SK-N-SH (cell line): Measurements from ENCODE around the gene GNA15. TPM values are rescaled to one million over a fixed set of nuclear protein-coding genes. Genes with fewer than 3 reads are reported as not detected.

Source experiments
- CTCF ChIA-PET: fragments of 300-600, 350-600 bp; formaldehyde crosslinking; extraction: SDS; loops from one replicate; lab custom pipeline; 2021; lab: Yijun Ruan, JAX
- POLR2A ChIA-PET: fragments of 350-600 bp; sonication (Branson Sonifier 250); formaldehyde crosslinking; extraction: SDS; loops from one replicate; lab custom pipeline; 2020; ENCODE audit warnings: antibody characterized with exemption, inconsistent platforms; lab: Yijun Ruan, JAX
- DNase-seq: peaks from one replicate; pipeline ENCODE4 v3.0.0; 2012
- H2AFZ ChIP-seq: fragments of 200-600 bp; sonication (generic); 2 replicates; pipeline ENCODE4 v1.8.1; 2016; ENCODE audit warnings: antibody characterized with exemption, mild to moderate bottlenecking, low read depth
- H3F3A ChIP-seq: fragments of 200-600 bp; sonication (generic); replicated peaks from 2 replicates; pipeline ENCODE3; 2016; ENCODE audit warnings: antibody characterized with exemption, mild to moderate bottlenecking; ENCODE audit not compliant: insufficient read depth
- H3K27ac ChIP-seq, 2 experiments: fragments of 200-500 bp in 1 of 2; fragments of 200-600 bp in 1 of 2; sonication (Bioruptor generic) in 1 of 2; sonication (generic), shearing (Covaris generic) in 1 of 2; 2 replicates each; pipeline versions ENCODE4 v1.5.1 to v1.6.1; 2014 to 2016; ENCODE audit warnings: low read depth in 2 of 2, inconsistent platforms in 1 of 2, low read length in 1 of 2, mild to moderate bottlenecking in 1 of 2, mixed read lengths in 1 of 2
- H3K27me3 ChIP-seq: fragments of 200-600 bp; sonication (generic), shearing (Covaris generic); 2 replicates; pipeline ENCODE4 v1.6.1; 2016; ENCODE audit warnings: mixed run types; ENCODE audit not compliant: insufficient read depth
- H3K36me3 ChIP-seq, 2 experiments: fragments of 200-500 bp in 1 of 2; fragments of 200-600 bp in 1 of 2; sonication (Bioruptor generic) in 1 of 2; sonication (generic) in 1 of 2; replicated peaks in 1 of 2; 2 replicates each; pipeline versions ENCODE3 to v1.5.1; 2014 to 2016; ENCODE audit warnings: low read length in 1 of 2, mild to moderate bottlenecking in 1 of 2; ENCODE audit not compliant: insufficient read depth in 2 of 2, control insufficient read depth in 1 of 2
- H3K4me1 ChIP-seq, 2 experiments: fragments of 200-500 bp in 1 of 2; fragments of 200-600 bp in 1 of 2; sonication (Bioruptor generic) in 1 of 2; sonication (generic), shearing (Covaris generic) in 1 of 2; 2 replicates each; pipeline versions ENCODE4 v1.5.1 to v1.6.1; 2014 to 2016; ENCODE audit warnings: low read depth in 1 of 2, low read length in 1 of 2, mixed run types in 1 of 2; ENCODE audit not compliant: insufficient read depth in 2 of 2, control insufficient read depth in 1 of 2
- H3K4me2 ChIP-seq: fragments of 200-600 bp; sonication (generic), shearing (Covaris generic); 2 replicates; pipeline ENCODE4 v1.6.1; 2017; ENCODE audit warnings: mixed run types
- H3K4me3 ChIP-seq, 2 experiments: fragments of 200-500 bp in 1 of 2; fragments of 200-600 bp in 1 of 2; sonication (Bioruptor generic) in 1 of 2; sonication (generic), shearing (Covaris generic) in 1 of 2; 2 replicates each; pipeline versions ENCODE4 v1.5.1 to v1.8.1; 2014 to 2016; ENCODE audit warnings: low read depth in 2 of 2, inconsistent platforms in 1 of 2, low read length in 1 of 2, mild to moderate bottlenecking in 1 of 2, mixed read lengths in 1 of 2, moderate library complexity in 1 of 2
- H3K79me2 ChIP-seq: fragments of 200-600 bp; sonication (generic); 2 replicates; pipeline ENCODE4 v1.8.1; 2017; ENCODE audit warnings: mild to moderate bottlenecking; ENCODE audit not compliant: insufficient read depth
- H3K9ac ChIP-seq: fragments of 200-600 bp; sonication (generic); 2 replicates; pipeline ENCODE4 v1.6.1; 2017; ENCODE audit warnings: mixed run types
- H3K9me2 ChIP-seq: fragments of 200-600 bp; sonication (generic); 2 replicates; pipeline ENCODE4 v1.6.1; 2017; ENCODE audit warnings: mixed run types
- H3K9me3 ChIP-seq: fragments of 200-600 bp; sonication (generic); 2 replicates; pipeline ENCODE4 v1.6.1; 2017; ENCODE audit warnings: mixed run types, mild to moderate bottlenecking, moderate library complexity
- H4K20me1 ChIP-seq: fragments of 200-600 bp; sonication (generic); 2 replicates; pipeline ENCODE4 v1.6.1; 2017; ENCODE audit warnings: mild to moderate bottlenecking, mixed run types; ENCODE audit not compliant: insufficient read depth
- CTCF ChIP-seq: fragments of 200-600 bp; sonication (generic); IDR thresholded peaks from 2 replicates; pipeline ENCODE4 v1.6.1; 2017; ENCODE audit warnings: antibody characterized with exemption, mild to moderate bottlenecking, moderate library complexity
- ELF1 ChIP-seq: IDR thresholded peaks from 2 replicates; pipeline ENCODE4 v1.4.0; 2012
- EP300 ChIP-seq, 2 experiments: IDR thresholded peaks; 2 replicates each; pipeline versions ENCODE4 v1.4.0 to v1.6.1; 2012; ENCODE audit warnings: borderline replicate concordance in 1 of 2, low read depth in 1 of 2, low read length in 1 of 2
- EZH2phosphoT487 ChIP-seq: fragments of 200-600 bp; sonication (generic); IDR thresholded peaks from 2 replicates; pipeline ENCODE4 v1.6.1; 2017; ENCODE audit warnings: low read depth, mixed run types, mild to moderate bottlenecking, antibody characterized with exemption, moderate library complexity, borderline replicate concordance
- FOSL2 ChIP-seq: IDR thresholded peaks from 2 replicates; pipeline ENCODE4 v1.4.0; 2012; ENCODE audit warnings: low read depth, mild to moderate bottlenecking, moderate library complexity, borderline replicate concordance
- FOXJ3 ChIP-seq: sonication (generic); formaldehyde crosslinking; IDR thresholded peaks from 2 replicates; pipeline ENCODE4 v1.5.1; 2020; ENCODE audit warnings: mild to moderate bottlenecking, missing genetic modification reagents
- FOXM1 ChIP-seq: IDR thresholded peaks from 2 replicates; pipeline ENCODE4 v1.4.0; 2012; ENCODE audit warnings: low read depth, mild to moderate bottlenecking
- GATA2 ChIP-seq: sonication (generic); formaldehyde crosslinking; IDR thresholded peaks from 2 replicates; pipeline ENCODE4 v1.5.0; 2020; ENCODE audit warnings: mild to moderate bottlenecking, missing genetic modification reagents
- JUND ChIP-seq: IDR thresholded peaks from 2 replicates; pipeline ENCODE4 v1.4.0; 2012
- MXI1 ChIP-seq: IDR thresholded peaks from 2 replicates; pipeline ENCODE4 v1.6.1; 2012; ENCODE audit warnings: mild to moderate bottlenecking, low read depth, low read length, improper control_type of control experiment
- NRF1 ChIP-seq: IDR thresholded peaks from 2 replicates; pipeline ENCODE4 v1.6.1; 2012; ENCODE audit warnings: low read depth, mild to moderate bottlenecking, low read length
- POLR2AphosphoS5 ChIP-seq: IDR thresholded peaks from 2 replicates; pipeline ENCODE4 v1.6.1; 2012; ENCODE audit warnings: low read depth, low read length
- RCOR1 ChIP-seq: fragments of 150-350 bp; IDR thresholded peaks from 2 replicates; pipeline ENCODE4 v1.6.1; 2017; ENCODE audit warnings: antibody characterized with exemption, low read length
- RFX5 ChIP-seq: IDR thresholded peaks from 2 replicates; pipeline ENCODE4 v1.6.1; 2012; ENCODE audit warnings: mild to moderate bottlenecking, improper control_type of control experiment, low read length
- RXRA ChIP-seq: IDR thresholded peaks from 2 replicates; pipeline ENCODE4 v1.4.0; 2012; ENCODE audit warnings: low read depth, mild to moderate bottlenecking, borderline replicate concordance
- TCF12 ChIP-seq: IDR thresholded peaks from 2 replicates; pipeline ENCODE4 v1.4.0; 2012
- USF2 ChIP-seq: fragments of 150-350 bp; IDR thresholded peaks from 2 replicates; pipeline ENCODE4 v1.6.1; 2017; ENCODE audit warnings: antibody characterized with exemption, low read length, low read depth, borderline replicate concordance
- WGBS: methylation state at CpG from one replicate; pipeline ENCODE4 v1.1.6; 2017; ENCODE audit warnings: low lambda C conversion rate; 5-methylcytosine and 5-hydroxymethylcytosine counted together
- polyA plus RNA-seq, 3 experiments: library from polyadenylated mRNA; depleted of rRNA; stranded (reverse); fragments of >200 nt; gene quantifications; 2 replicates each; pipeline ENCODE4 v1.2.3, GENCODE V29; 2012
- TF ChIP-seq, protein P1 (sequence below): IDR thresholded peaks from 2 replicates; pipeline ENCODE4 v1.4.0; 2012; ENCODE audit warnings: low read depth, borderline replicate concordance
- TF ChIP-seq, protein P2 (sequence below): IDR thresholded peaks from 2 replicates; pipeline ENCODE4 v1.4.0; 2012; ENCODE audit warnings: low read depth
- TF ChIP-seq, protein P3 (sequence below): IDR thresholded peaks from 2 replicates; pipeline ENCODE4; 2012

GNA15 gene
- polyA plus RNA-seq, 1 of the 3 experiments (the other 2 are of a cell fraction): 0.05 TPM

DNA sequence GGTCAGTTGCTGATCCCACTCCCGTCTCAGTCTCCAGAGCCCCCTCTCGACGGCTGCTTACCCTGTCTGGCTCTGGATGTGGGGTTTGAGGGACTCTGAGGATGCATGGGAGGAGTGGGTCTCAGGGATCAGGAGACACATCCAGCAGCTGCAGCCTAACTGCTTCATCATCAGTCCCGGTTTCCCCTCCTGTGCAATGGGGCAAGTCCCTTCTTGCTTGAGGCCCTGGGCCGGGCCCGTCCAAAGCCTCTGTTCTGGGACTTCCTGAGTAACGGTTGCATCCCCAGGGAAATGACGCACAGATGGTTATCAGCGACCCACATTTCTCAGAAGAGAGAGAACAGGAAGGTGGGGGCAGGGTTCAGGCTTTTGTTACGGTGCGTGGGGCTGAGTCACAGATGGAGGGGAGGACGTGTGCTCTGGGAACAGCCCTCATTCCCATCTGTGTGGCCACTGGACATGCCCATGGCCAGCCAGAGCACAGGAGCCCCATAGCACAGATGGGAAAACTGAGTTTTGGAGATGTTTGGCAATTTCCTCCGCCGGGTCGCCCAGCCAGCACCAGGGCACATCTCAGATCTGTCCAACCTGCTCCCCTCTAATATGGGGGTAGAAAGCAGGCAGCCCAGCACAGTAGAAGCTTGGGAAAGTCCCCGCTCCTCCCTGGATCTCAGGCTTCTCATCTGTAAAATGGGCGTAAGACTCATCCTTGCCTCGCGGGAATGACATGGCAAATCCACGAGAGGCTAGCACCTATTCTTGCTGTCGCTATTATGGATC, 19.3 kb downstream of the GNA15 start (continued):
- TF ChIP-seq RCOR1: peak; percentile 67; the same call in 1 of the 2 replicates
- no peak for TF ChIP-seq CTCF
- no peak for TF ChIP-seq USF2
- no peak for TF ChIP-seq MXI1
- TF ChIP-seq POLR2AphosphoS5: peak; percentile 87; the same call in 1 of the 2 replicates
- TF ChIP-seq, protein P1, sequence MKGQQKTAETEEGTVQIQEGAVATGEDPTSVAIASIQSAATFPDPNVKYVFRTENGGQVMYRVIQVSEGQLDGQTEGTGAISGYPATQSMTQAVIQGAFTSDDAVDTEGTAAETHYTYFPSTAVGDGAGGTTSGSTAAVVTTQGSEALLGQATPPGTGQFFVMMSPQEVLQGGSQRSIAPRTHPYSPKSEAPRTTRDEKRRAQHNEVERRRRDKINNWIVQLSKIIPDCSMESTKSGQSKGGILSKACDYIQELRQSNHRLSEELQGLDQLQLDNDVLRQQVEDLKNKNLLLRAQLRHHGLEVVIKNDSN: no peak; the same call in 1 of the 2 replicates
- TF ChIP-seq TCF12: peak; percentile 95
- no peak; the same call in none of the 2 replicates for TF ChIP-seq FOXM1

DNA sequence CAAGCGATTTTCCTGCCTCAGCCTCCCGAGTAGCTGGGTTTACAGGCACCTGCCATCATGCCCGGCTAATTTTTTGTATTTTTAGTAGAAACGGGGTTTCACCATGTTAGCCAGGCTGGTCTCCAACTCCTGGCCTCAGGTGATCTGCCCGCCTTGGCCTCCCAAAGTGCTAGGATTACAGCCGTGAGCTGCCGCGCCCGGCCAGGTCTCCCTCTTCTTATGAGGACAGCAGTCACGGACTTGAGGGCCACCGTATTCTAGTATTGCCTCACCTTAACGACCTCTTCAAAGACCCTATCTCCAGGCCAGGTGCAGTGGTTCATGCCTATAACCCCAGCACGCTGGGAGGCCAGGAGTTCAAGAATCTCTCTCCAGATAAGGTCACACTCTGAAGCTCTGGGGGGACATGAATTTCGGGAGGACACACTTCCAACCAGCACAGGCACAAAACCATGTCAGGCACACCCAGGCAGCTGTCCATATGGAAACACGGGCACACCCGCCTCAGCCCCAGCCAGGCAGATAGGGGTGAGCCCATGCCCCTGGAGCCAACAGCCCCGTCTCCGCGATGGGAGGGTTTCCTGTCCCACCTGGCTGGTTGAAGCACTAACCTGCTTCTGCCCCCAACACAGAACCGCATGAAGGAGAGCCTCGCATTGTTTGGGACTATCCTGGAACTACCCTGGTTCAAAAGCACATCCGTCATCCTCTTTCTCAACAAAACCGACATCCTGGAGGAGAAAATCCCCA, 21.4 kb downstream of the GNA15 start:
- Histone ChIP-seq H3K9me2 (no peaks in the 10 kb centered on the region), H3K9me3 (no peaks in the 10 kb centered on the region), H3K4me3 (no peak overlapping the region), H3K9ac (no peak overlapping the region), H3K27ac (no peak overlapping the region), H3K4me2 (no peak overlapping the region), H2AFZ (no peak overlapping the region), H3F3A (peaks cover 4% of the 10 kb centered on the region), H3K4me1 (peaks cover 0 to 3% of the 10 kb centered on the region in 2 experiments; a peak in 2 of 4 replicates), H3K36me3 (no peaks in the 10 kb centered on the region), H3K79me2 (no peaks in the 10 kb centered on the region), H4K20me1 (no peaks in the 10 kb centered on the region), H3K27me3 (no peaks in the 10 kb centered on the region)
- WGBS: 89% methylated on average over 17 of the region's 23 CpGs
- DNase-seq: no peak
- POLR2A ChIA-PET: interaction anchor here (0.7 kb wide), 1 partner anchor 207 kb away, joined by 3 read pairs; no protein-coding TSS in a partner anchor
- CTCF ChIA-PET: interaction anchor here (0.6 to 2.8 kb wide), 4 partner anchors 9 to 1613 kb away, joined by 3 to 18 read pairs (median 4); no protein-coding TSS in a partner anchor
- no peak for TF ChIP-seq GATA2 (CRISPR knock-in tag)
- TF ChIP-seq RCOR1: no peak
- TF ChIP-seq CTCF: no peak
- no peak for TF ChIP-seq POLR2AphosphoS5
- TF ChIP-seq RFX5: no peak
- TF ChIP-seq ELF1: no peak
- TF ChIP-seq, protein P2, sequence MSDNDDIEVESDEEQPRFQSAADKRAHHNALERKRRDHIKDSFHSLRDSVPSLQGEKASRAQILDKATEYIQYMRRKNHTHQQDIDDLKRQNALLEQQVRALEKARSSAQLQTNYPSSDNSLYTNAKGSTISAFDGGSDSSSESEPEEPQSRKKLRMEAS: no peak
- TF ChIP-seq FOSL2: no peak
- no peak for TF ChIP-seq EP300 (IDR thresholded peaks at IDR 0.05; ENCODE audit: borderline replicate concordance in 1 of 2, low read depth in 1 of 2, low read length in 1 of 2)
- no peak for TF ChIP-seq NRF1
- TF ChIP-seq FOXM1: no peak
- TF ChIP-seq, protein P3, sequence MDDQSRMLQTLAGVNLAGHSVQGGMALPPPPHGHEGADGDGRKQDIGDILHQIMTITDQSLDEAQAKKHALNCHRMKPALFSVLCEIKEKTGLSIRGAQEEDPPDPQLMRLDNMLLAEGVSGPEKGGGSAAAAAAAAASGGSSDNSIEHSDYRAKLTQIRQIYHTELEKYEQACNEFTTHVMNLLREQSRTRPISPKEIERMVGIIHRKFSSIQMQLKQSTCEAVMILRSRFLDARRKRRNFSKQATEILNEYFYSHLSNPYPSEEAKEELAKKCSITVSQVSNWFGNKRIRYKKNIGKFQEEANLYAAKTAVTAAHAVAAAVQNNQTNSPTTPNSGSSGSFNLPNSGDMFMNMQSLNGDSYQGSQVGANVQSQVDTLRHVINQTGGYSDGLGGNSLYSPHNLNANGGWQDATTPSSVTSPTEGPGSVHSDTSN: no peak
- no peak for TF ChIP-seq EZH2phosphoT487
- no peak for TF ChIP-seq JUND
- no peak for TF ChIP-seq FOXJ3 (CRISPR knock-in tag)
- no peak for TF ChIP-seq RXRA
